Measurements from ENCODE around the gene RTCB.
"Not testable (repeated sequence)": the region's sequence is repeated elsewhere in the genome, so short reads cannot be mapped to it uniquely, and the experiment has no call there.

The RTCB gene

GRCh38 chr22:32385681-32386080, 26.4 kb downstream of the RTCB start:
- no peak for DNase-seq

- no peak for DNase-seq
Observed at GRCh38 chr22:32380991-32381390, 31.1 kb downstream of the RTCB start.

DNA sequence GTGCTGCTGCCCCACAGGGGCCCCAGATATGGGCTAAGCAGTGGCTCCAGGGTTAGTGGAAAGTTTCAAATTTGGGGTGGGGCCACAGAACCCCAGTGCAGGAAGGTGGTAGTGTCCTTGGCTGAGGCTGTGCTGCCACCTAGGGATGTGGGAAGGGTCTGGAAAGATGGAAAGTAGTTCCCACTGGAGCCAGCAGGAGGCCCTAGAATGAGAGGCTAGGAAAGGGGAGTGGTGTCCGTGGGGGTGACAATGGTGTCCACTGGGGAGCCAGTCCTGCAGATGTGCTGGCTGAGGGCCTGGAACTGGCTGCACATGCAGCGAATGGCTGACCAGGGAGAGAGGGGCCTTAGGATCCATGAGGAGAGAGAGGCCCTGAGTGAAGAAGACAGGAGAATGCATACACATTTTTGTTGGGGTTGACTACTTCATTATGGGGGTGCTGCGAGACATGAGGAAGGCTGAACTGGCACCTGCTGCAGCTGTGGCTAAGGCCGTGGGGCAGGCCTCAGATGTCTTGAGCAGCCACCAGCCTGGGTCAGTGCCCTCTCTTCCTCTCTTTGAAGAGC, 33.3 kb downstream of the RTCB start:
- peak; percentile 47 for DNase-seq

DNA sequence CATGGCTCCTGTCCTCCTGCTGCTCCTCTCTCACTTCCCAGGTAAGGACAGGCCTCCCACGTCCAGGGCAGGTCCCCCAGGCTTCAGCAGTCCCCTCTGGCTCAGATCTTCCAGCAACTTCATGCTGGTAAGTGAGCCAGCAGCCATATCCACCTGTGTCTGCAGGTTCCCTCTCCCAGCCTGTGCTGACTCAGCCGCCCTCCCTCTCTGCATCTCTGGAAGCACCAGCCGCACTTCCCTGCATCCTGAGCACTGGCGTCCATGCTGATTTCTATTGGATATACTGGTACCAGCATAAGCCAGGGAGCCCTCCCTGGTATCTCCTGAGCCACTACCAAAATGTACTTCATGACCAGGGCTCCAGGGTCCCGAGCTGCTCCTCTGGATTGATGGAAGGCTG, 35.4 kb downstream of the RTCB start:
- DNase-seq = no peak

DNA sequence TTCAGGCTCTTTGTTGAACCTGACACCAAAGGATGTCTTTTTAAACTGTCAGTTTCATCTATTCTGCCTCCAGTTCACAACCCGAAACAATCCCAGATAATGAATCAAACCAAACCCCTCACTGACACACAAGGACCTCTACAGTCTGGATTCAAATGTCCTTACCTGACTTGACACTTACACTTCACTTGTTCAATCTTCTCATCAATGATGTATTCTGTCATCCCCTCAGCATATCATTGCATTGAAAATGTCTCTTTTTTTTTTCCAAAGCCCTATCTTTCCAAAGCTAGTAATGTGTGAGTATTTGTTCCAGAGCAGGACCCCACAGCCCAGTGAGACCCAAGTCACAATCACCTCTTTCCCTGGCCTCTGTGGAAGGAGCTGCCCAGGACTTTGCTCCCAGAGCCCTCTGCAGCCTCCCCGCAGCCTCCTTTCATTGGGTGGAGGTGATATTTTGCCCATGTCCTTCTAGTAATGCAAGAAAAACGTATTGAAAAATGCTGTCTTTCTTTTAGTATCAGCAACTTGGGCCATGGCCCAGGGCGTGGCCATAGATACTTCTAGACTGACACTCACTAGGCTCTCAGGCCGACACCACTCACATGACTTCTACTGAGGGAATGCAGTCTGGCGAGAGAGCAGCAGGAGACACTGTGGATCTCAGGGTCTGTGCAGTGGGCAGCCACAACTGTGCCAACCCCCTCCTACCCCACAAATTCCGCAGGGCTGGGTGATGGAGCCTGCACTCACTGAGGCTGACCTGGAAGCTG, 36.2 kb downstream of the RTCB start:
- DNase-seq = no peak

GRCh38 chr22:32364210-32364609, 47.8 kb downstream of the RTCB start:
- DNase-seq = no peak

- DNase-seq = no peak
Observed at GRCh38 chr22:32361257-32361656, 50.8 kb downstream of the RTCB start.

DNA sequence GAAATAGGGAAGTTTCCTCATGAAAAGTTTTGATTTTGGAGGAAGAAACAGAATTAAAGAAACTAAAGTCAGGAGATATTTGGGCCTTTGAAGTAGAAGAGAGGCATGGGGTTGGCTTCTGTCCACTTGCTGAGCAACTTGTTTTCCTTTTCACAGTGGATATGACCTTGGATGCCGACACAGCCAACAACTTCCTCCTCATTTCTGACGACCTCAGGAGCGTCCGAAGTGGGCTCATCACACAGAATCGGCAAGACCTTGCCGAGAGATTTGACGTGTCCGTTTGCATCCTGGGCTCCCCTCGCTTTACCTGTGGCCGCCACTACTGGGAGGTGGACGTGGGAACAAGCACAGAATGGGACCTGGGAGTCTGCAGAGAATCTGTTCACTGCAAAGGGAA, 52.0 kb downstream of the RTCB start:
- not testable (repeated sequence) for DNase-seq

DNA sequence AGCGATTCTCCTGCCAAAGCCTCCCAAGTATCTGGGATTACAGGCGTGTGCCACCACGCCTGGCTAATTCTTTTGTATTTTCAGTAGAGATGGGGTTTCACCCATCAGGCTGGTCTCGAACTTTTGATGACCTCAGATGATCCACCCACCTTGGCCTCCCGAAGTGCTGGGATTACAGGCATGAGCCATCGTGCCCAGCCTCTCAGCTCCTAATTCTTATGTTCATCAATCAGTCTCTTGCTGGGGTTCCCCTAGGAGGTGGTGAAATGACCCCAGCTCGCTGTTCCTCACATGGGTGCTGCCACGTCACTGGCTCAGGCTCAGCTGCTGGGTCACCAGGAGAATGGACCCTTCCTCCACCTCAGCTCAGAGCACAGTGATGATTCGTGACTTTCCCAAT, 54.5 kb downstream of the RTCB start, which contains the start of gene RFPL3:
Gene RFPL3, plus strand, starts transcription at position 301 of the 400 bp plus-strand sequence. CDS start 205 bp downstream, outside the sequence.
- not testable (repeated sequence) for DNase-seq

DNA sequence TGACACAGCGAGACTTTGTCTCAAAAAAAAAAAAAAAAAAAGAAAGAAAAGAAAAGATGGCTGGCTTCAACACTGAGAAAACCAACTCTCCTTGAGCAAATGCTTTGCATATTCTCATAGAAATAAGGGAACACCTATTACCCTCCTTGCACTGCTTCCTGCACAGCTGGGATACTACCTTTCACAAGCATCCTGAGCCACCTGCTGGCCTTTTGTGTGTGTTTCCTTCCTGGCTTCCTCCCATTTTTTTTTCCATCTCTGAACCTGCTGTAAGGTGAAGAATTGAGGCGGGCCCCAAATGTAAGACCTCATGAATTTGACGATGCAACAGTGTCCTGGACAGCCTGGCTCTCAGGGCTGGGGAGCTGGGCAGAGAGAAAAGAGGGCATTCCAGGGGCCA, 56.3 kb downstream of the RTCB start:
- DNase-seq = no peak

- peak; percentile 68 for DNase-seq
Observed at GRCh38 chr22:32354360-32355351, 57.4 kb downstream of the RTCB start.

DNA sequence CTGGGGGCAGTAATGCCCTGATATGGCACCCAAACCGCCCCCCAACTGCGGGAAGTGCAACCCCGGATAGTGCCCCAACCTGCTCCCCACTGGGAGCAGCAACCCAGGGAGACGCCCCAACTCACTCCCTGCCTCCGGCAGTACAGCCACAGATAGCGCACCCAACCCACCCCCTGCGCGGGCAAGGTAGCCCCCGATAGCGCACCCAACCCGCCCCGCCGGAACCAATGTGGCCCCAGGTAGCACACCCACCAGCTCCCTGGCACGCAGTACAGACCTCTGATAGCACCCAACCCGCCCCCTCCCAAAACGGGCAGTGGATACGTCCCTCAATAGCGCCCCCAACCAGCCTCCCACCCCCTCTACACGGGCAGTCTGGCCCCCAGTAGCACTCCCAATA, 58.2 kb downstream of the RTCB start:
- no peak for DNase-seq

GRCh38 chr22:32353292-32353691, 58.8 kb downstream of the RTCB start:
- no peak for DNase-seq

DNA sequence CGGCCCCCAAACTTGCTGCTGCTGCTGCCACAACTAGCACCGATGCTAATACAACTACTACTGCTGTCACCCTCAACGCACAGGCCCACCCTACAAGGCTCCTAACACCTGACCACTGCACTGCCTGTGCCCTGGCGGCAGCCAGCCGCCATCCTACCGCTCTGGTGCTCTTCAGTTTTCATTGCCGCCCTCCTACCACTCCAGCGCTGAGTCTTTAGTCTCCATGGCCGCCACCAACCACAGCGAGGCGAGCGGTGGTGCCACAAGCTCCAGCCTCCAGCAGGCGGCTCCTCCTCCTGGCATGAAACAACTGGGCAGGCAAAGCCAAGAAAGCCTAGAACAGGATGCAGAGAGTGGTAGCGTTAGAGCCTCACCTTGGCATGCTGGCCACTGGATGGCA, 59.4 kb downstream of the RTCB start:
- DNase-seq = no peak

DNA sequence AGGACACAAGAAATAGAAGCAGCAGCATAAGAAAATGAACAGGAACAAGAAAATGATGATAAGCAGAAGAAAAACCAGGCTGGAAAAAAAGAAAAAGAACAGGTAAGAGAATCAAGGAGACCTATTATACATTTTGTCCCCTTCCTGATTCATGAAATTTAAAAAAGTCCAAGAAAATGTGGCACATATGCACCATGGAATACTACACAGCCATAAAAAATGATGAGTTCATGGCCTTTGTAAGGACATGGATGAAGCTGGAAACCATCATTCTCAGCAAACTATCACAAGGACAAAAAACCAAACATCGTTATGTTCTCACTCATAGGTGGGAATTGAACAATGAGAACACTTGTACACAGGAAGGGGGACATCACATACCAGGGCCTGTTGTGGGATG, 60.2 kb downstream of the RTCB start:
- DNase-seq = not testable (repeated sequence)

- no peak for DNase-seq
Observed at GRCh38 chr22:32348031-32348611, 63.9 kb downstream of the RTCB start.

GRCh38 chr22:32343941-32344340, 68.1 kb downstream of the RTCB start:
- DNase-seq = no peak

DNA sequence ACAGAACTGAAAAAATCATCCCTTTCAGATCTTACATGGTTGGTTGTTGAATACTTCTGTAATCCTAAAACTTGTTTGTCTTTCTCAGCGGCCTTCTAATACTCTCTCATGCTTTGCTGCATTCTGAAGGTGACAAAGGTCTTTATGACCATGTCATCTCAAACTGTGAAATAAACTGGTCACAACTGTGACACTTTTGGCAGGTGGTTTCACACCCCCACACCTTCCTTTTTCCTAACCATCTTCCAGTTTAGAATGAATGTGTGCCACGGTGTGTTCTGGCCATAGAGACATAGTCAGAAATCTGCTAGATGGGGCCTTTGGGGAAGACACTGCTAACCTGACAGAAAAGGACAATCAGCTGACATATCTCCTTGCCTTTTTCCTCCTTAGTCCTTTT, 69.1 kb downstream of the RTCB start:
- DNase-seq = no peak

- DNase-seq = no peak
Observed at GRCh38 chr22:32341122-32341740, 70.8 kb downstream of the RTCB start.

DNA sequence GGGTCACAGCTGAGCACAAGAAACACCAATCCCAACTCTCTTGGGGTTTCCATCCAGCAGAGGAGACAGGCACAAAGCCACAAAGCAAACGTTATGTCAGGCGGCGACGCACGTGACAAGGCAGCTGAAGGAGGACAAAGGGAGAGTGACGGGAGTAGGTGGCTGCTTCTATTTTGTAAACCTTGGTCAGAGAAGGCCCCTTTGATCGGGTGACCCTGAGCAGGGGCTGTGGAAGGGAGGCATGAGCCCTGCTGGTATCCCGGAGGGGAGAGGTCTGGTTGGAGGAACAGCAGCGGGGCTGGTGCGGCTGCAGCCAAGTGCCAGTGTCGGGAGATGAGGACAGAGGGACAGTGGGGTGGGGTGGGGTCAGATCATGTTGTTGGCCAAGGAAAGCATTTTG, 71.6 kb downstream of the RTCB start:
- DNase-seq = no peak

- DNase-seq = no peak
Observed at GRCh38 chr22:32339190-32340012, 72.6 kb downstream of the RTCB start.

GRCh38 chr22:32338757-32339156, 73.3 kb downstream of the RTCB start:
- no peak for DNase-seq
